HT-29 (cell line): ENCODE results near the gene CCDC69. TPM values are rescaled to one million over a fixed set of nuclear protein-coding genes. Genes with fewer than 3 reads are reported as not detected.

Experiments
- DNase-seq: peaks from one replicate; pipeline ENCODE4 v3.0.0-alpha.2; 2015; ENCODE audit warnings: low spot score
- total RNA-seq: library from RNA; depleted of rRNA; stranded (reverse); fragments of >200 nt; shearing (Covaris generic); gene quantifications from 2 replicates; pipeline ENCODE4 v1.2.3, GENCODE V29; 2014; rRNA removed

The CCDC69 gene
- total RNA-seq, 1 experiment from 2014 or later, result 0.33 TPM

DNA sequence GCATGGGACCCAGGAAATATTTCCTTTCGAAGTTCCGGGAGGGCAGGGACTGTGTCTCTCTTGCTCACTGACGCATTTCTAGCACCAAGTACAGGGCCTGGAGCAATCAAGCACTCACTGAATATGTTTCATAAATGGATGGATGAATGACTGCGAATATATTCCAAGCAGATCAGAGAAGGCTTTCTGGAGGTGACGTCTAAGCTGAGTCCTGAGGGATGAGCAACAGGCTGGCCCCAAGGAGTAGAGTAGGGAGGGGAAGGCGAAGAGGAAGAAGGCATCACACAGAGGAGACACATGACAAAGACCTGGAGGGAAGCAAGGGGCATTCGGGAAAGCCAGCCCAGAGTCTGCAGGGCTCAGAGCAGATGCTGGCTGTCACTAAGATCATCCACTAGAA, 80.2 kb downstream of the CCDC69 start:
- no peak for DNase-seq

DNA sequence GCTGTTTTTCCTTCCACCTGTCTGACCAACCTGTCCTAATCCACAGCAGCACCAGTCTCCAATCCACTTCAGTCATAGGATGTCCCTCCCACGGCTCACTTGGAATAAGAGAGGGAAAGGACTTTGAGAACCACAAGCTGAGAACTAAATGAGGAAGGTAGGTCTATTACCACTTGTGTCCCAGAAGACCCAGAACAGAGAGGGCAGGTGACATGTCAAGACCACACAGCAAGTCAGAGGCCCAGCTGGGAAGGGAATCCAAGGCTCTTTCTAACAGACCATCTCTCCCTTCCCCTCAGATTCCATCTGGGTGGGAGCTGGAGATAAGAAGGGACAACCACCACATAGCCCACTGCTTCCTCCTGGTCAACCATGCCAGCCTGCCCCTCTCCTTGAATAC, 81.0 kb downstream of the CCDC69 start:
- no peak for DNase-seq

DNA sequence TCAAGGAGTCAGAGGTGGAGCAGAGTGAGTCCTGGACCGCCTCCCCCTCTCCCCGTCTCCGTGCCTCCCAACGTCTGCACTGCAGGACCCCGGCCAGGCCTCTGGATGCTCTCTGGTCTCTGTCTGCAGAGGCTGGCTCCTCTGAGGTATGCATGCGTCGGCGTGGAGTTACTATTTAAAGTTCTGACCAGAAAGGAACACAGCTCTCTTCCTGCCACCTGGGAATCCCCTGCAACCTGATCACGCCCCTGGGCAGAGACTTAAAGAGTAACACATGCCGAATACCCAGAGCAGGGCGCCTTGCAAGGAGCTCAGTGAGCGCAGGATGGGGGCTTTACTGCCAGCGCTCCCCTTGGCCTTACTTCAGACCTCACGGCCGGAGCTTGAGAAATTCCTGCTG, 82.4 kb downstream of the CCDC69 start:
- no peak for DNase-seq

DNA sequence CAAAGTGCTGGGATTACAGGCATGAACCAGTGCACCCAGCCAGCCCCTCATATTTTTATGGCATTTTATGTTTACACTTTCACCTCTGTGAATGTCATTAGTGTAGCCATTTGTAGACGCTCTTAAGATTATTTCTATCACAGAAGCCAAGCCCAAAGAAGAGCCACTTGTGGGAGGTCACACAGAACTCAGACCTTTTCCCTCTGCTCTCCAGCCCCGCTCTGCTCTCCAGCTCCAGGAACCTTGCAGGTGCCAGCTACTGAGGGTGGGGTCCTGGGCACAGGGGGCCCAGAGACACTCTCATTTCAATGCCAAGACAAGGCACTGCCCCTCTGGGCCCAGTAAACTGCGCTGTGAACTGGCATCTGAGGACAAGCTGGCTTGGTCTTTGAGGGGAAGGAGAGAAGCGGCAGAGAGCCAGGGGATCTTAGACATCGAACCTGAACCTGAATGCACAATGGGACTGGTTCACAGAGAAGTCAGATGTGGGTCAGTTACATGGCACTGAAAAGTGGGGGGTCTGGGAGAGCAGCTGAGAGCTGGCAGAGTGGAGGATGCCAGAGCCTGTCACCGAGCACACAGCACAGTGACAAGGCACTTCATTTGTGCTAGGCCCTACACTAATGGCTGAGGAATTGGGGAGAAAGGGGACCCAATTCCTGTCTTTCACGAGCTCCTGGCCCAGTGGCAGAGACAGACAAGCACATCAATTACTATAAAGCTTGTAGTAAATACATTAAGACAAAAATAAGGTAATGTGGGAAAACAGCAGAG, 83.0 kb downstream of the CCDC69 start:
- DNase-seq, result no peak

DNA sequence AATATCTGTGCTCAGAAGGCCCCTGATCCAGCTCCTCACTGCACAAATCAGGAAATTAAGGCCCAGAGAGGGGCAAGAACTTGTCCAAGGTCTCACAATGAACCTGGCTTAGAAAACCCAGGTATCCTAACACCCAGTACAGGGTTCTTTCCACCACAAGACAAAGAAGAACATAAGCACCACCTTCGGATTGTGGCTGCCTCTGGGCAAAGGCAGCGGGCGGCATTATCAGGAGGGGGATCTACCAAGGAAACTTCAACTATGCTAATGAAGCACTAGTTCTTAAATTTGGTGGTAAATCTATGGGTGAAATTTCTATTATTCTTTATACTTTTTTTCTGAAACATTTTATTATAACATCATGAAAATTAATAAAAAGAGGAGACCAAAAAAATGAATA, 84.2 kb downstream of the CCDC69 start:
- no peak for DNase-seq

DNA sequence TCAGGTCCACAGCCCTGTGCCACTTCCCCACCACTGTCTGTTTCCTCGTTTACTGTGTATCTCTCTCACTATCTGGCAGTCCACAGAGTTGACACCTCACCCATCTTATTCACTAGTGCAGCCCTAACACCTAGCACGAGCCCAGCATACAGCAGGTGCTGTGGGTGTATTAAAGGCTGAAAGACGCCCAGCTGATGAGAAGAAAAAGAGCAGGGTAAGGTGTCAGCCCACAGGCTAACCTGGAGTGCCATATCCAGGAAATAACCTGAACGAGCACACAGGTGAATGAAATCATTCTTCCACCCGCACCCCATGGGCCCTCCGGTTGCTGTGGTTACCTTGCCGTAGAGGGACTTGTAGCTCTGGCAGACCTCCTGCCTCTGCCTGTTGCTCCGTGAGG, 84.9 kb downstream of the CCDC69 start:
- no peak for DNase-seq

DNA sequence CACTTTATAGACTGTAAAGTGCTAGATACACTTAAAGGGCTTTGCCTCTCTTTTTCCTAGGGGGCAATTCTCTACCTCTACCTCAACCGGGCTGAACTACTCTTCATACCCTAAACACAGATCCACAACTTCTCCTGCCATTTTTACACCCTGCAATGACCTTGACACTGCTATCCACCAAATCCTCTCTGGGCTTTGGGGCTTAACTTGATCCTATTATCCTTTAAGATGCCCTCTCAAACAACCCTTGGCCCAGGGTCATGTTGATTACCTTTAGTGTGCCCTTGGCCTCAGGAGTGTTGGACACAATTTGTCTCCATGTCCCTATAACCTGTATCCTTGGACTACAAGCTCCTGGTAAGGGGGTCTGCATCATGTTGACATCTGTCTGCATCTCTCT, 85.8 kb downstream of the CCDC69 start:
- DNase-seq, result no peak

DNA sequence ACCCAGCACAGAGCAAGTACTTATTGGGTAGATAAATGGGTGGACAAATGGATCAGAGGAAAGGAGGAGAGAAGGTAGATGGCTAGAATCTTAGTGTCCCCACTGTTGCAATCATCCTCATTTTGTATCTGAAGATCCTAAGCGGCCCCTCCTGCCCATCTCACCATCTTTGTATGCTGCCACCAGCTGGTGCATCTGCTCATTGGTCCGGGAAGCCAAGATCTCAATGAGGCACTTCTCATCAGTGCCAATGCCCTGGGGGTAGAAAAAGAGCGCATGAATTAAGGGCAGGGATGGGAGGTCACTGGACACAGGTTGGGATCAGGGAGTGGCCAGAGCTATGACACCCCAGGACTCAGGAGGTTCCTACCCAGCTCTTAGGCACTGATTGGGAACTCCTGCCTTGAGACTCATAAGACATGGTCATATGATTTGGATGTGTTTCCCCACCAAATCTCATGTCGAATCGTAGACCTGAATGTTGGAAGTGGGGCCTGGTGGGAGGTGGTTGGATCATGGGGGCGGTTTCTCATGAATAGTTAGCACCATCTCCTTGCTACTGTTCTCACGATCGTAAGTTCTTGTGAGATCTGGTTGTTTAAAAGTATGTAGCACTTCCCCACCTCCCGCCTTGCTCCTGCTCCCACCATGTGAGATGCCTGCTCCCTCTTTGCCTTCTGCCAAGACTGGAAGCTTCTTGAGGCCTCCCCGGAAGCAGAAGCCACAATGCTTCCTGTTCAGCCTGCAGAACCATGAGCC, 86.6 kb downstream of the CCDC69 start:
- no peak for DNase-seq

DNA sequence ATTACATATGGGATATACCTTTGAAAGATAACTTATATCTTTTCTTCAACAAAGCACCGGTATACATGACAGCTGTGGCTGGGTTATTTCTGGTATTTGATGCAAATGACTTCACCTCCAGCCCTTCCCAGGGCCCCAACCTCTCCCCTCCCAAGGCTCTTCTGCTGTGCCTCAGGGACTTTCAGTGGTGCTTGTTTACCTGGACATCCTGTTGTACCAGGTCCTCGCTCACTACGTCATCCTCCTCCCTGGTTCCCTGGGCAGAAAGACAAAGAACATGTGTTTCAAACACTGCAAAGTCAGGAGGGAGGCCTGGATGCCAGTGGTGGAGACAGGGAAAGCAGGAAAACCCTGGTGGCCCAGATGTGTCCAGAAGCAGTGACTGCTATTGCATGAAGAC, 89.7 kb downstream of the CCDC69 start:
- DNase-seq, result no peak

DNA sequence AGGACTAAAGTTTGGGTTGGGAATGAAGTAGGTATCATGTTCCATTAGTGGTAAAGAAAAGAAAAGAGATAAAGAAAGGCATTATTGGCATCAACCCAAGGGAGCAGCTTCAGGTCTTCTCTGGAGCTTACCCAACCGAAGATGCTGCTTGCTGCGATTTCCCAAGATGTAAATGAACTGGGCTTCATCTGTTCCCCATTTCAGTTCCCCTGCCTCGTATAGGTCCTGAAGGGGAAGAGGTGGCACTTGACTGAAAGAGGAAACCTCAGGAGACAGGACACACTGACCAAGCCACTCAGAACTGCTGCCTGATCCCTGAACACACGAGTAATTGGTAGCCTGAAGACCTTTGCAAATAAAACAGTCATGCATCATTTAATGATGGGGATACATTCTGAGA, 90.9 kb downstream of the CCDC69 start:
- no peak for DNase-seq

Other genes starting within 250 kb of the CCDC69 start
- 35.0 and 36.4 TPM in 2 replicates for gene GPX3, start 203.5 kb downstream of the CCDC69 start, total RNA-seq
- 97.5 and 103 TPM in 2 replicates for gene TNIP1, start 143.1 kb downstream of the CCDC69 start, total RNA-seq
- gene ANXA6, start 66.3 kb downstream of the CCDC69 start, total RNA-seq, result 3.6 and 5.3 TPM in 2 replicates
- gene GM2A, start 29.1 kb upstream of the CCDC69 start, total RNA-seq, result 13.0 and 14.7 TPM in 2 replicates
- gene SLC36A3, start 79.7 kb upstream of the CCDC69 start, total RNA-seq, result not detected in 2 replicates
- not detected in 2 replicates for gene SLC36A2, start 123.5 kb upstream of the CCDC69 start, total RNA-seq
- 5.0 and 6.4 TPM in 2 replicates for gene SLC36A1, start 223.5 kb upstream of the CCDC69 start, total RNA-seq